Astrocyte (in vitro differentiated cells and primary cell): ENCODE data around the gene CDH13. TPM values are rescaled to one million over a fixed set of nuclear protein-coding genes. Genes with fewer than 3 reads are reported as not detected.

ENCODE experiments used
- DNase-seq: peaks from one replicate; pipeline ENCODE4 v3.0.0-alpha.2; 2010; ENCODE audit warnings: low read depth
- FAIRE-seq: peaks from 2 replicates; lab custom pipeline; 2011; peaks lifted over from hg19 to GRCh38; lab: Jason Lieb, UNC
- H2AFZ ChIP-seq: 2 replicates; pipeline ENCODE4 v1.6.0; 2012; ENCODE audit warnings: low read depth, low read length, inconsistent platforms
- H3K27ac ChIP-seq: 2 replicates; pipeline ENCODE4 v1.5.1; 2011; ENCODE audit warnings: low read depth, low read length, inconsistent platforms
- H3K27me3 ChIP-seq: 2 replicates; pipeline ENCODE4 v1.6.0; 2011; ENCODE audit warnings: low read length, inconsistent platforms; ENCODE audit not compliant: insufficient read depth
- H3K36me3 ChIP-seq: 2 replicates; pipeline ENCODE4 v1.5.1; 2011; ENCODE audit warnings: low read length, inconsistent platforms; ENCODE audit not compliant: insufficient read depth
- H3K4me1 ChIP-seq: 2 replicates; pipeline ENCODE4 v1.5.1; 2011; ENCODE audit warnings: low read length, inconsistent platforms; ENCODE audit not compliant: insufficient read depth
- H3K4me2 ChIP-seq: 2 replicates; pipeline ENCODE4 v1.6.0; 2012; ENCODE audit warnings: low read length, inconsistent platforms
- H3K4me3 ChIP-seq: 2 replicates; pipeline ENCODE4 v1.5.1; 2011; ENCODE audit warnings: low read depth, mild to moderate bottlenecking, low read length, inconsistent platforms; ENCODE audit not compliant: insufficient read depth
- H3K79me2 ChIP-seq: 2 replicates; pipeline ENCODE4 v1.6.0; 2012; ENCODE audit warnings: mild to moderate bottlenecking, low read length, inconsistent platforms; ENCODE audit not compliant: insufficient read depth
- H3K9ac ChIP-seq: 2 replicates; pipeline ENCODE4 v1.6.0; 2012; ENCODE audit warnings: mild to moderate bottlenecking, low read length, inconsistent platforms
- H3K9me3 ChIP-seq: 2 replicates; pipeline ENCODE4 v1.5.1; 2012; ENCODE audit warnings: low read depth, mild to moderate bottlenecking, low read length, inconsistent platforms; ENCODE audit not compliant: insufficient read depth
- H4K20me1 ChIP-seq: 2 replicates; pipeline ENCODE4 v1.6.0; 2012; ENCODE audit warnings: low read length, inconsistent platforms; ENCODE audit not compliant: insufficient read depth
- H3K27ac Mint-ChIP-seq: one replicate; pipeline ENCODE4 v1.8.0; 2021; ENCODE audit warnings: mild to moderate bottlenecking, mixed read lengths; ENCODE audit not compliant: unreplicated experiment
- H3K27me3 Mint-ChIP-seq: one replicate; pipeline ENCODE4 v1.8.0; 2021; ENCODE audit warnings: low read depth, mixed read lengths; ENCODE audit not compliant: unreplicated experiment
- H3K36me3 Mint-ChIP-seq: one replicate; pipeline ENCODE4 v1.8.0; 2021; ENCODE audit warnings: low read depth, mixed read lengths; ENCODE audit not compliant: unreplicated experiment
- H3K4me1 Mint-ChIP-seq: one replicate; pipeline ENCODE4 v1.8.0; 2021; ENCODE audit warnings: low read depth, mixed read lengths; ENCODE audit not compliant: unreplicated experiment
- H3K4me3 Mint-ChIP-seq: one replicate; pipeline ENCODE4 v1.8.0; 2021; ENCODE audit warnings: mild to moderate bottlenecking, moderate library complexity, mixed read lengths; ENCODE audit not compliant: unreplicated experiment
- H3K9me3 Mint-ChIP-seq: one replicate; pipeline ENCODE4 v1.8.0; 2021; ENCODE audit warnings: mild to moderate bottlenecking, mixed read lengths; ENCODE audit not compliant: unreplicated experiment
- EZH2 ChIP-seq: IDR thresholded peaks from 2 replicates; pipeline ENCODE4 v1.6.1; 2012; ENCODE audit warnings: mild to moderate bottlenecking, low read length, inconsistent platforms; ENCODE audit not compliant: insufficient read depth
- microRNA-seq: library from miRNA; unstranded; fragments of <30 nt; microRNA quantifications from one replicate; pipeline ENCODE4 v1.2.0, GENCODE V29; 2020
- total RNA-seq: library from RNA; stranded (reverse); gene quantifications from 2 replicates; pipeline ENCODE4 v1.2.1, GENCODE V29; 2021
- TF ChIP-seq, protein P1 (sequence below): IDR thresholded peaks from 2 replicates; pipeline ENCODE4 v1.5.1; 2011; ENCODE audit warnings: low read depth, mild to moderate bottlenecking, inconsistent platforms, low read length, moderate library complexity; ENCODE audit not compliant: insufficient read depth

Gene CDH13
- total RNA-seq, 1 donor from 2014 or later: 41.7 TPM

DNA sequence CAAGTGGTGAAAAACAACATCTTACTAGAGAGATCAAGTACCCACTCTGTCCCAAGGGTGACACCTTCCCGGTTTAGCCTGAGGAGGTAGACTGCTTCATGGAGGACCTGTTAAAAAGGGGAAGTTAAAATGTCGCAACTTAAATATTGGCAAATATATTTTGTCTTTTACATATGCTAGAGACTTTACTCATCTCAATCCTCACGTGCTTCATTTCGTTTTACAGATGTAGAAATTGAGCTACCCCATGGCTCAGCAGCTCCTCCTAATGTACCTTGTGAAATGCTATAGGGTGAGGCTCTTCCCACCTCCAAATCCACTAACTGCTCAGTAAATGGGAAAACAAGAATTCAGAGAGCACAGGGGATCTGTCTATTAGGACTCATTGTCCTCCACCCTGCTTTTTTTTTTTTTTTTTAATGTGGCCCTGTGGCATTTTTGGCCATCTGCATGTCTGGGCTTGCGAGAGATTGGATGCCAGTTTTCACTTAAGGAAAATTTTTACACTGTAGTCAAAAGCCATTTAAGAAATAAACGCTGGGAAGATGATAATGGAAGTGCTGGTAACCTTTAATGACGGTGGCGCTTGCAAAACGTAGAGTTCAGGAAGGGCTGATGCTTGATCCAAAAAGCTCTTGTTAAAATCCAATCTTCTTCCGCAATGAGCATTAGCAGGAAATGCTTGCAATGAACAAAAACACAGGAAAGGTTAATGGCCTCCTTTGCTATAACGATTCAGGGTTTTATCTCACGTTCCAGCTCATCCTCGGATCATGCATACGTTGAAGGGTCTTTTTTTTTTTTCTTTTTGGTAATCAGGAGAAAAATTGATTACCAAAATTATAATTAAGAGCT is 1220.8 kb downstream of the CDH13 start:
- Histone ChIP-seq H3K4me1 (no peaks in the 10 kb centered on the region), H4K20me1 (no peaks in the 10 kb centered on the region), H2AFZ (no peak overlapping the region), H3K9ac (no peak overlapping the region), H3K4me3 (no peak overlapping the region), H3K79me2 (no peaks in the 10 kb centered on the region), H3K36me3 (no peaks in the 10 kb centered on the region), H3K9me3 (no peaks in the 10 kb centered on the region), H3K27ac (no peak overlapping the region), H3K27me3 (peaks cover 2% of the 10 kb centered on the region), H3K4me2 (no peak overlapping the region)
- DNase-seq (no peak), FAIRE-seq (no peak)
- peaks cover 14% of the 10 kb centered on the region for H3K27me3 Mint-ChIP-seq
- H3K4me1 Mint-ChIP-seq: peaks cover 3% of the 10 kb centered on the region
- no peak for TF ChIP-seq EZH2
- TF ChIP-seq, protein P1, sequence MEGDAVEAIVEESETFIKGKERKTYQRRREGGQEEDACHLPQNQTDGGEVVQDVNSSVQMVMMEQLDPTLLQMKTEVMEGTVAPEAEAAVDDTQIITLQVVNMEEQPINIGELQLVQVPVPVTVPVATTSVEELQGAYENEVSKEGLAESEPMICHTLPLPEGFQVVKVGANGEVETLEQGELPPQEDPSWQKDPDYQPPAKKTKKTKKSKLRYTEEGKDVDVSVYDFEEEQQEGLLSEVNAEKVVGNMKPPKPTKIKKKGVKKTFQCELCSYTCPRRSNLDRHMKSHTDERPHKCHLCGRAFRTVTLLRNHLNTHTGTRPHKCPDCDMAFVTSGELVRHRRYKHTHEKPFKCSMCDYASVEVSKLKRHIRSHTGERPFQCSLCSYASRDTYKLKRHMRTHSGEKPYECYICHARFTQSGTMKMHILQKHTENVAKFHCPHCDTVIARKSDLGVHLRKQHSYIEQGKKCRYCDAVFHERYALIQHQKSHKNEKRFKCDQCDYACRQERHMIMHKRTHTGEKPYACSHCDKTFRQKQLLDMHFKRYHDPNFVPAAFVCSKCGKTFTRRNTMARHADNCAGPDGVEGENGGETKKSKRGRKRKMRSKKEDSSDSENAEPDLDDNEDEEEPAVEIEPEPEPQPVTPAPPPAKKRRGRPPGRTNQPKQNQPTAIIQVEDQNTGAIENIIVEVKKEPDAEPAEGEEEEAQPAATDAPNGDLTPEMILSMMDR: no peak
- no peak overlapping the region for H3K27ac Mint-ChIP-seq
- H3K9me3 Mint-ChIP-seq: peaks cover 2% of the 10 kb centered on the region
- no peaks in the 10 kb centered on the region for H3K36me3 Mint-ChIP-seq
- no peak overlapping the region for H3K4me3 Mint-ChIP-seq

DNA sequence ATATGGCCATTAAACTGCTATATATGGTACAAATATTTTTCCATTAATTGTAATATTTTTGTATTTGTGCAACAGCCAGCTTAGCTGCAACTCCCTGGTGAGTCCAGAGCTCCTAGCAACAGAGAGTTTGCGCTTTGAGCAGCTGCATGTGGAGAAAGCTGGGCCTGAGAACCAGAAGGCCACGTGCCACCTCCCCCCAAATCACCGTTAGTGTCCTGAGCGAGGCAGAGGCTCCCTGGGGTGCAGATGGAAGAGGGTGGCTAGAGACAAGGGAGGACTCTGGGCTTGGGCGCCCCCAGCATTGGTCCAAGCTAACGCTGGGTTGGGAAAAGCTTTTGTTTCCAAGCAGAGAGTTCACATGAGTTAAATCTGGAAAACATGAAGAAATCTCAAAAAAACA is 1222.7 kb downstream of the CDH13 start:
- no peak overlapping the region for H3K4me3 Mint-ChIP-seq
- H3K4me3 ChIP-seq: no peak overlapping the region
- no peak for DNase-seq
- H3K4me1 ChIP-seq: no peaks in the 10 kb centered on the region
- no peaks in the 10 kb centered on the region for H3K36me3 Mint-ChIP-seq
- no peak overlapping the region for H3K9ac ChIP-seq
- H3K9me3 ChIP-seq: no peaks in the 10 kb centered on the region
- H3K9me3 Mint-ChIP-seq: peaks cover 2% of the 10 kb centered on the region
- TF ChIP-seq EZH2: no peak
- TF ChIP-seq, protein P1: no peak
- H3K4me2 ChIP-seq: no peak overlapping the region
- peaks cover 12% of the 10 kb centered on the region for H3K27me3 Mint-ChIP-seq
- no peaks in the 10 kb centered on the region for H3K4me1 Mint-ChIP-seq
- no peaks in the 10 kb centered on the region for H3K36me3 ChIP-seq
- no peak overlapping the region for H2AFZ ChIP-seq
- FAIRE-seq: no peak
- no peak overlapping the region for H3K27ac Mint-ChIP-seq
- H3K79me2 ChIP-seq: no peaks in the 10 kb centered on the region
- no peak overlapping the region for H3K27ac ChIP-seq
- no peaks in the 10 kb centered on the region for H4K20me1 ChIP-seq
- peaks cover 2% of the 10 kb centered on the region for H3K27me3 ChIP-seq

Small RNA genes within 50 kb of the gene (microRNA-seq; reads per million reads assigned to microRNA genes)
- gene MIR3182 (not detected), gene MIR8058 (not detected)
